Measurements from ENCODE around the gene LY6G6C. TPM values are rescaled to one million over a fixed set of nuclear protein-coding genes. Genes with fewer than 3 reads are reported as not detected.

The LY6G6C gene
- total RNA-seq, 1 experiment from 2014 or later = not detected

- Histone ChIP-seq H4K91ac (ENCODE audit: insufficient read length, low read depth, low read length) (no peak overlapping the region), H2AK5ac (ENCODE audit: insufficient read length, low read length) (no peak overlapping the region), H4K5ac (ENCODE audit: insufficient read length, low read depth, low read length) (no peak overlapping the region), H3K9me3 (ENCODE audit: control insufficient read depth, low read depth, low read length) (no peaks in the 10 kb centered on the region), H3K79me2 (ENCODE audit: insufficient read depth, low read length) (peaks cover 3% of the 10 kb centered on the region; the same call in 1 of the 2 replicates), H2AFZ (ENCODE audit: low read length) (no peak overlapping the region), H3K4me1 (ENCODE audit: insufficient read depth, low read length) (peaks cover 5% of the 10 kb centered on the region; the same call in 1 of the 2 replicates), H3K56ac (ENCODE audit: insufficient read length, low read depth, low read length) (no peak overlapping the region), H3T11ph (ENCODE audit: low read length) (no peak overlapping the region), H4K8ac (replicated peaks; ENCODE audit: insufficient read length, low read depth, low read length) (no peak overlapping the region), H3K18ac (ENCODE audit: insufficient read length, low read depth, low read length) (no peak overlapping the region), H3K23ac (ENCODE audit: insufficient read length, low read depth, low read length) (no peak overlapping the region), H3K14ac (ENCODE audit: insufficient read depth, low read length) (no peak overlapping the region), H2BK20ac (ENCODE audit: low read depth, low read length, poor library complexity, severe bottlenecking) (no peak overlapping the region), H2BK5ac (ENCODE audit: insufficient read length, low read length) (no peak overlapping the region), H3K23me2 (ENCODE audit: insufficient read length, low read depth, low read length, poor library complexity, severe bottlenecking) (peaks cover 20% of the 10 kb centered on the region), H3K79me1 (ENCODE audit: insufficient read depth, low read depth, low read length, poor library complexity, severe bottlenecking) (no peaks in the 10 kb centered on the region), H3K27ac (ENCODE audit: insufficient read length, low read depth, low read length) (no peak overlapping the region), H2BK15ac (ENCODE audit: low read depth, low read length) (no peak overlapping the region), H3K4me2 (ENCODE audit: insufficient read depth, insufficient read length, low read length) (no peak overlapping the region), H3K27me3 (ENCODE audit: insufficient read depth, low read length) (no peaks in the 10 kb centered on the region), H4K20me1 (ENCODE audit: control insufficient read depth, insufficient read depth, insufficient read length) (no peaks in the 10 kb centered on the region), H3K9ac (ENCODE audit: extremely low read depth, insufficient read length, low read length) (no peak overlapping the region), H2BK12ac (ENCODE audit: insufficient read length, low read depth, low read length) (no peak overlapping the region), H2BK120ac (ENCODE audit: low read depth, low read length, poor library complexity, severe bottlenecking) (no peak overlapping the region), H3K4ac (ENCODE audit: low read depth, low read length) (no peak overlapping the region)
- no peaks in the 10 kb centered on the region; a peak in 2 of 5 replicates for H3K9me3 Mint-ChIP-seq
- TF ChIP-seq CTCF (conservative IDR thresholded peaks at IDR 0.05) = no peak
- peak overlapping the region; percentile 83 to 98 for H3K4me3 Mint-ChIP-seq
- H3K27me3 Mint-ChIP-seq (ENCODE audit: low read depth) = no peaks in the 10 kb centered on the region
- WGBS (ENCODE audit: extremely low coverage, insufficient read length, low lambda C conversion rate) = no CpG with 5 or more reads among the region's 11 CpGs
- peaks cover 29 to 31% of the 10 kb centered on the region in 2 experiments for H3K4me1 Mint-ChIP-seq
- DNase-seq = peak; percentile 39
- H3K27ac Mint-ChIP-seq = peak overlapping the region; percentile 71 to 98 (median 97); a peak in 6 of 7 replicates
- peaks cover 43 to 74% (median 67%) of the 10 kb centered on the region in 3 experiments for H3K36me3 Mint-ChIP-seq (ENCODE audit: insufficient read depth in 1 of 3, low read depth in 3 of 3)
These were observed 9.1 kb upstream of the LY6G6C start for GRCh38 chr6:31730631-31731086.

Measured in H9 (cell line).